ENCODE measurements around the gene C19orf85.

C19orf85 gene

DNA sequence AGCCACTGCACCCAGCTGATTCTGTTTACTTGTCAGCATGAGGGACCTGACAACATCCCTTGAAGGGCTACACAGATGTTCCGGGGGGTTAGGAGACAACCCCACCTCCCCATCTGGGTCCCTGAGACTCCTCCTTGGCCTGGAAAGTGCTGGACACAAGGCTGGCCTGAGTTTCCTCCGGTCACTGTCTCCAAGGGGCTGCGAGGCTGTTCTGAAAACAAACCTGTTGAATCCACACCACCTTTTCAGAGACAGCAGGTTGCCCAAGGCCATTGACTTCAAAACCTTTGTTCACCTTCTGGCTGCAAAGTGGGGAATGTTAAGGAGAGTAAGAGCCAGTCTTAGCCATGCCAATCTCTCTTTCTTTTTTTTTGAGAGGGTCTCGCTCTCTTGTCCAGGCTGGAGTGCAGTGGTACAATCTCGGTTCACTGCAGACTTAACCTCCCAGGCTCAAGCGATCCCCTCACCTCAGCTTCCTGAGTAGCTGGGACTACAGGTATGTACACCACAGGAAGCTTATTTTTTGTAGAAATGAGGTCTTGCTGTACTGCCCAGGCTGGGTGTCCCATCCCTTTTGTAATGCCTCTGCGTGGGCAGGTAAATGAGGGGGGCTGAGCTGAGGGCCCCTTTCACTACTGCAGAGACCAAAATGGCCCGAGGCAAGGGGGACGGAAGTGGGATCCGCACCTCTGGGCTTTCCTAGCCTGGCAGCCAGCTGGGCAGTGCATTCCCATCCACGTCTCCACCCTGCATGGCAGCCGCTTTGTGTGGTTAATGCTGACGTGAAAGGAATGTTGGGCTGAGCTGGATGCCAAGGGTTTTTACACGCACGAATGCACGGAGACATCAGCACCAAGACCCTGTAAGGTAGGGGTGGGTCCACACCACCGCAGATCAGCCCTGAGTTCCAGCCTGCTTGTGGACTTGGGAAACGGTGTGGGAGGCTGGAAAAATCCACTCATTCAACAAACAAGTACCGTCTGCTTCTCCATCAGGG, 10.0 kb upstream of the C19orf85 start:
- peak; percentile 34 for DNase-seq

DNA sequence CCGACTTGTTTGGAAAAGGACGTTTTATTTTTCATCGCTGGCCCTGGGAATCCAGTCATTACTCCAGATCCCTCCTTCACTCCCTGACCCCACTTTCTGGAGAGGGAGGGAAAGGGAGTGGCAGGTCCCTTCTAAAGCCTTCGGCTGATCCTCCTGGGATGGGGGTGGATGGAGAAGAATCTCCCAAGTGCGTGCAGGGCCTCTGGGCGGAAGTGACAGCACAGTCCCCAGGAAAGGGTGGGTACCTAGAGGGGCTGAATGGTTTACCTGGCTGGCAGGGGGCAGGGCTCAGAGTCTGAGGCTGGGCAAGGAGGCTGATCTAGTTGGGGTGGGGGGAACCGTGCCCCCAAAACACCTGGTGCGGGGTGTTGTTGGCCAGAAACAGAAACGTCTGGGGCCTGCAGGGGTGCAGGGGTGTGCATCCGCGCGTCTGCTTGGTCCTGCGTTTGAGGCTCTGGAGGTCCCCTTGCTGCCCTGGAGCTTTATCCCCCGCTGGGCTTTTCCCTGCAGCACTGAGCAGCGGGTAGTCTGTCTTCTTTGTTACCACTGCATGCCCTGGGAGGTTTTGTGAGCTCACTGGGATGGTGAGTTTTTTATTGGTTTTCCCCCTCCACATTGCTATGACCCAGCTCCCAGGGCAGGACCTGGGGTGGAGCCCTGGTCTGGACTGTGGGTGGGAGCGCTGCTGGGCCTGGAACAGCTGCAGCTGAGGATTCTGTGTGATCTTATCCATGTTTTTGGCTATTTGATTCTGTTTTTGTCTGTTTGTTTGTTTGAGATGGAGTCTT, 8.9 kb upstream of the C19orf85 start:
- DNase-seq: peak; percentile 33

DNA sequence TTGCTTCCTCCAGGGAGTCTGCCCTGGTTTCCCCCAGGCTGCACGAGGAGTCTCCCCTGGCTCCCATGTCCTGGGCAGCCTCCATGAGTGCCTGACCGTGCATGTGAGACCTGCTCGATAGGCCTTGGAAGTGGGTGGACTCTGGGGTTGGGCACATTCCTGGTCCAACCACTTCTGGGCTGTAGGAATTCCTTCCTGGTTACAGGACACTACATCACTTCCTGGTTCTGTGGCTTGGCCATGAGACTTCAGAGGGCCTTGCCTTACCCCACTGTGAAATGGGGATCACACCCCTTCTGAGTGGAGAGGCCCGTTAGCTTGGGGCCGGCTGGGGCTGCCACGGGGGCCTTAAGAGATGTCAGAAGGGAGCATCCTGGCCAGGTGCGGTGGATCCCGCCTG, 7.9 kb upstream of the C19orf85 start:
- DNase-seq: no peak

DNA sequence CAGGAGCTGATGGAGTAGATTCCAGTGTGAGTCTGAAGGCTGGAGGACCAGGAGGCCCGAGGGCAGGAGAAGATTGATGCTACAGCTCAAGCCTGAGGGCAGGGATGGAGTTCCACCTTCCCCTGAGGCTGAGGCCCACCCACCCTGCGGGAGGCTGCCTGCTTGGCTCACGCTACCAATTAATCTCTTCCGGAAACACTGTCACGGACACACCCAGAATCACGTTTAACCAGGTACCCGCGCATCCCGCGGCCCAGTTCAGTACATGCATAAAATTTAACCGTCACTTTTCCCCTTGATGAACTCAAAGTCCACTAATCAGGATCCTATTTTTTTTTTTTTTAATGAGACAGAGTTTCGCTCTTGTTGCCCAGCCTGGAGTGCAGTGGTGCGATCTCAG, 6.7 kb upstream of the C19orf85 start:
- DNase-seq: peak; percentile 63

DNA sequence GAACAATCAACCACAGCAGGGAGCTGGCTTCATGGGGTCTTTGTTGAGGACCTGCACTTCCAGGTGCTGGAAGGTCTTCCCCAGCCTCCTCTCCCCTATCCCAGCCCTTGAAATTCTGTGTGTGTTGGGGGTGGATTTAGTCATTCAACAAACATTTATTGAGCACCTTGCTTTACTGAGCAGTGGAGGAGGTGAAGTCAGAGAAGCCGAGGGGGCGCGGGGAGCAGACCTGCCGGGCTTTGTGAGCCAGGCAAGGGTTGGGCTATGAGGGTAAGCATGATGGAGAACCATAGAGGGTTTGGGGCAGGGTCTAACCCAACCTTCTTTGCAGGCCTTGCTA, 3.5 kb upstream of the C19orf85 start:
- no peak for DNase-seq

DNA sequence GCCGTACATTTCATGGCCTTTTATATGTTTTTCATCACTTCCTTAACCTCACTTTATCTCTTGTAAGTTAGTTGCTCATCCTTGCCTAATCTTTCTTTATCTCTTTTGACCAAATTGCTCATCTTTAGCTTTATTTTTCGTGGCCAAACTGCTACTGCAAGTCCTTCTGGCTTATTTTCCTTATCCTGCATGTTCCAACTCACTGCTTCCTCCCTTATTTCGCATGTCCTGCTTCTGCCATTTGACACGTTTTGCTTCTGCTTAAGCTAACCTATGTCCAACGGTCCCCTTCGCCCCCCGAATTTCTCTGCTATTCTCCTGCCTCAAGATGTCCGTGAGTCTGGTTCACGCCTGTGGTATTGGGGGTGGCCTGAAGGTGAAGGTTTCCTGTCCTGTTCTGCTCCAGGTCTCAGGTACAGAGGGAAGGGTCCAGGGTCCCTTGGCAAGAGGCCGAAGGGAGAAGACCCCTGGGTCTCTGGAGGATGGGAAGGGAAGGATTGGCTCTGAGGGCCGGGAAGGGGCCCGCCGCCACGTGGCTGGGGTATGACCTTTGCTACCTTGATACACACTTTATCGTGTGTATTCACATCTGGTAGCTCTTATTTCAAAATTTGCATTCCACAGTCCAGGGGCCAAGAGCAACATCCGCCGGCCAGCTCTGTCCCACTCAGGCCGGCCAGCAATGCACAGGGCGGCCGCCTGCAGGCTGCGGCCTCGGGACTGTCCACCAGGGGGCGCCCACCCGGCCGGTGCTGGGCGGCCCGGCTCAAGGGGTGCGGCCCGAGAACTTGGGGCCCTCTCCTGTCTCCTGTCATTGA, 2.9 kb upstream of the C19orf85 start:
- peak; percentile 43 for DNase-seq

DNA sequence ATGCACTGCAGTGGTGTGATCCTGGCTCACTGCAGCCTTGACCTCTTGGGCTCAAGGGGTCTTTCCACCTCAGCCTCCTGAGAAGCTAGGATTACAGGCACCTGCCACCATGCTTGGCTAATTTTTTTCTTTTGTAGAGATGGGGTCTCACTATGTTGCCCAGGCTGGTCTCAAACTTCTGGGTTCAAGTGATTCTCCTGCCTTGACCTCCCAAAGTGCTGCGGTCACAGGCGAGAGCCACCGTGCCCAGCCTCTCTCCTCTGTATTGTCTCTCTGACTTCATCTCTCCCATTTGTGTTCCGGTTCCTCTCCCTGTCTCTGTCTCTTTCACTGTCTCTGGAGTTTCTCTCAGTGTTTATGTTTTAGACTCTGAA, 1.7 kb upstream of the C19orf85 start:
- DNase-seq: no peak

DNA sequence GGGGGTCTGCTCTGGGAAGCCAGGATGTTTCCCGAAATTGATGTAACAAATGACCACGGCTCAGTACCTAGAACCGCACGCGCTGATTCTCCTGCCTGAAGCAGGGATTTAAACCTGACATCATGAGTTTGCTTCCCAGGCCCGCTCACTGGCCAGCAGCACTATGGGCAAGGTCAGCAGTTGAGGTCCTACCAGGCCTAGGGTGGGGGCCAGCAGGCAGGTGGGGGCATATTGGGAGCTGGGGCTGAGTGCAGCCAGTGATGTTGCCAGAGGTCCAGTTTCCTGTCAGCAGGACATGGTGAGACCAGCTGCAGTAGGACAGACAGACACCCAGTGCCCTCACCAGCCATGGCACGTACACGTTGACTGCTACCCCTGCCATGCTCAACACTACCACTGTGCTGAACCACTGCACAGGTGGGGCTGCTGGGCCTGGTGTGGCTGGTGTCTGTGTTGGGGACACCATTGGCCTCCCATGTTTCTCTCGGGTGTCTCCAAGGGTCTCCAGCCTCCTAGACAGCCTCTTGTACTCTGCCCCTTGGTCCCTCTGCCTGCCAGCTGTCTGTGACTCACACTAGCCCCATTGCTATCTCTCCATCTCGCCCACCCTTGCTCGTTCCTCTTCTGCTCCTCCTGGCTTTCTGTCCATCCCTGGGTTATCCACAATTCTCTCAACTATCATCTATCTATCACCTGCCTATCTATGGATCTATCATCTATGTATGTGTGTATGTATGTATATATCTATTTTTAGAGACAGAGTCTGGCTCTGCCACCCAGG, 1.1 kb upstream of the C19orf85 start:
- no peak for DNase-seq

DNA sequence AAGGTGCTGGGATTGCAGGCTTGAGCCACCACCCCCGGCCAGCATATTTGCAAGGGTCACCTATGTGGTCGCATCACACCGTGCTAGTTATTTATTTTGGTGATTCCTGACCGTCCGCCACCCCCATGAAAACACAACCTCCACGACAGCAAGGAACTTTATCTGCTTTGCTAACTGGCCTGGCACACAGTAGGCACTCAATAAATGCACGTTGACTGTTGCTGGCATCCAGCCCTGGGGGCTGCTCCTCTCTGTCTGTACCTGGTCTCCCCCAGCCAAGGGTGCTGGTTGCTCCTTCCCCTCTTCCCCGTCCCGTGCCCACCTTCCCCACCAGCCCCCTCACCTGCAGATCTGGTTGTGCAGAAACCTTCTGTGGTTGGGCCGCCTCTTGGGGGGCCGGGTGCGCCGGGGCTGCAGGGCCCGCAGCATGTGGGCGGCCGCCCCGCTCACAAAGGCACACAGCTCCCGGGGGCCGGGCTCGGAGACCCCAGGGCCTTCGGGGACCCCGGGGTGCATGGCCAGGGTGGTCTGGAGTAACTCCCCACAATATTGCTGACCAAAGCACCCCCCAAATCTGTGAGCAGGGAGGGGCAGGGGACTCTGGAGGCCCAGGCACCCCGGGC, 401 bp downstream of the C19orf85 start:
- DNase-seq: no peak

DNA sequence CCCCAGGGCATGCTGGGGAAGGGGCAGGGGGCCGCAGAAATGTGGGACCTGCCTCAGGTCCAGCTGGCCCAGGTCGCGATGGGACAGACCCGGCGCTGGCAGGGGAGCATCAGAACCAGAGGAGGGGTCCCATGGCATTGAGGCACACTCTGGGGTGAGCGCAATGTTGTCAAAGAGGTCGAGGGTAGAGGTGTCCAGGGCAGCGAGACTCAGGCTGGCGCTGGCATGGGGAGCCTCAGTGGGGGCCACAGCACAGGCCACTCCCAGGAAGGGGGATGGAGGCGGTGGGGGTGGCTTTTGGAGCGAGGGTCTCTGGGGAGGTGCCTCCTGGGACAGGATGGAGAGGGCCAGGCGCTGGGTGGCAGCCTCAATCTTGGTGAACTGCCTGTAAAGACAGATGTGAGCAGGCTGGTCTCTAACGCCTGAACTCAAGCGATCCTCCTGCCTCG, 944 bp downstream of the C19orf85 start:
- DNase-seq: no peak

DNA sequence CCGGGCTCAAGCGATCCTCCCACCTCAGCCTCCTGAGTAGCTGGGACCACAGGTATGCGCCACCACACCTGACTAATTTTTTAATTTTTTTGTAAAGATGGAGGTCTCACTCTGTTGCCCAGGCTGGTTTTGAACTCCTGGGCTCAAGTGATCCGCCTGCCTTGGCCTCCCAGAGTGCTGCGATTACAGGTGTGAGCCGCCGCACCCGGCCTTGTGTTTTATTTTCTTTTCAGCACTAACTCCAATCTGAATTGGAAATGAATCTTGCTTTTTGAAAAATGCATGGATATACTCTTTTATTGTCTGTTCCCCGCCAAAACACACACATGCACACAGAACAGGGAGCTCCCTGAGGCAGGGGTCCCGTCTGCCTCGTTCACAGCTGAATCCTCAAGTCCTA, 1.8 kb downstream of the C19orf85 start:
- no peak for DNase-seq

DNA sequence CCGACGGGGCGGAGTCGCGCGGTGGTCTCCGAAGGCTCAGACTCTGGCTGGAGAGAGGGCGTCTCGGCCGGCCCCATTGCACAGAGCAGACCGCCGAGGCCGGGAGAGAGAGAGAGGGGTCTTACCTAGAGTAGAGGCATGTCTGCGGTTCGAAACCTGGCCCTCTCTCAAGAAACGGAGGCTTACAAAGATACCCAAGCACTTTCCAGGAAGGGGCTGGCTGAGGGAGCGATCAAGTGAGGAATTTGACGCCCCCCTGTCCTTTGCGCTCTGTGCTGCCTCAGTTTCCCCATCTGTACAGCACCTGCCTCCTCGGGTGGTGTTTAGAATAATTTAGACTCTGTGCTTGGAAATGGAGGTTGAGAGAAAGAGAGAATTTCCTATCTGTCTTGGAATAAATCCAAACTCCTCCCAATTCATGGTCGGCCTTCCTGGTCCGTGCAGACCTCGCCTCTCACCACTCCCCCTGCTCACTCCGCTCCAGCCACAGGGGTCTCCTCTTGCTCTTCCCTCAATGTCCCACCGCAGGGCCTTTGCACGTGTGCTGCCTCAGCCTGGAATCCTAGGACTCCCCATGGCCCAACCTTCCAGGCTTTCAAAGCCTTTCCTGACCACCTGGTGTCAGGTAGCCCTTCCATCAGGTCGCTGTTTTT, 2.5 kb downstream of the C19orf85 start:
- peak; percentile 70 for DNase-seq

DNA sequence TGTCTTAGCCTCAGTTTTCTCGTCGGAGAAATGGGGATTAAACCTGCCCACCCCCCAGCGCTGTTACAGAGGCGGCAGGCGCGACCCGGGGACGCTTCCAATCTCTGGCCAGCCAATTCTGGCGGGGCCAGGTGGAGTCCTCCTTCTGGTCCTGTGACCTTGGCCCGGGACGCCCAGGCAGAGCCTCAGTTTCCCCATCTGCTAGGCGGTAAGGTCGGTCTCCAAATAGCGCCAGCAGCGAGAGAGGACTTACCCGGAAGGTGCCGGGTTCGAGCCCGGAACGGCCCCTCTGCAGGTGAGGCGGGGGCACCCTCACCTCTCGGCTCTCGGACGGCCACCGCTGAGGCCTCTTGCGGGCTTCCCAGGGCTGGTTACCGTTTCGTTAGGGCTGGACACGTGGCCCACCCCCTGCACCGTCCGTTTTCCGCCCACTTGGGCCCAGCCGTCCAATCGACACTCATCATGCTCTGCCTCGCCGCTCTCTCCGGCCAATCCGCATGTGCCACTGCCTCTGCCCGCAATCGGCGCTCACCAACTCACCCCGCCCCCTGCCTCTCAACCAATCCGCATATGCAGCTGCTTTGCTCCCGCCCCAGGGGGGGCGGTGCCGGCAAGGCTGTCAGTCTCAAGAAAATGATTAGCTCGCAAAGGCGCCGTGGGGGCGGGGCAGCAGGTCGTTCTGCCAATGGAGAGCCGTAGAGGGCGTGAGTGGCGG, 3.1 kb downstream of the C19orf85 start, which contains the start of gene ISOC2:
Gene ISOC2 (minus strand): TSS at position 384 of the 715 bp plus-strand sequence. CDS start 5,156 bp downstream, outside the sequence.
- DNase-seq: peak; percentile 100

DNA sequence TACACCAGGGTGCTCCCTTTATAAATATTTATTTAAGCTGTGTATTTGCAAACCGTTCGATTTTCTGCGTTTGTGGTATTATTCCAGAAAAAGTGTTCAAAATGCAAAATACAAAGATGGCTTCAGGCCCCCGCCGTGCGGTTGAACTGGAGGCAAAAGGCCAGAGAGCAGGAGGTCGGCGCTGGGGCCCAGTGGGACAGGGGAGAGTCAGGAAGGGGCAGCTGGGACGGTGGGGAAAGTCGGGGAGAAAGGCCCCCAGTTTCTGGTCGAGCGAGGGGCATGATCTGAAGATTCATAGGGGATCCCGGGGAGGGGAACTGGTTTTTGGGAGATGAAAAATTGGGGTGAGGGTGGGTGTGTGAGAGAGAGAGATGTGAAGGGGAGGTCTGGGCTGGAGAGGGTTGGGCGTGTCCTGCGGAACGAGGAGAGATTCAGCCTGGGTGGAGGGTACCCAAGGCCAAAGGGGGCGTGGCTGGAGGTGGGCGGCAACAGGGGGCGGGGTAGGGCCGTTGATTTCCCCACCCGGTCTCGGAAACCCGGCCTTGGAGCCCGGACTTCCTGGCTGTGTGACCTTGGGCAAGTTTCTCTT, 3.8 kb downstream of the C19orf85 start:
- peak; percentile 86 for DNase-seq

DNA sequence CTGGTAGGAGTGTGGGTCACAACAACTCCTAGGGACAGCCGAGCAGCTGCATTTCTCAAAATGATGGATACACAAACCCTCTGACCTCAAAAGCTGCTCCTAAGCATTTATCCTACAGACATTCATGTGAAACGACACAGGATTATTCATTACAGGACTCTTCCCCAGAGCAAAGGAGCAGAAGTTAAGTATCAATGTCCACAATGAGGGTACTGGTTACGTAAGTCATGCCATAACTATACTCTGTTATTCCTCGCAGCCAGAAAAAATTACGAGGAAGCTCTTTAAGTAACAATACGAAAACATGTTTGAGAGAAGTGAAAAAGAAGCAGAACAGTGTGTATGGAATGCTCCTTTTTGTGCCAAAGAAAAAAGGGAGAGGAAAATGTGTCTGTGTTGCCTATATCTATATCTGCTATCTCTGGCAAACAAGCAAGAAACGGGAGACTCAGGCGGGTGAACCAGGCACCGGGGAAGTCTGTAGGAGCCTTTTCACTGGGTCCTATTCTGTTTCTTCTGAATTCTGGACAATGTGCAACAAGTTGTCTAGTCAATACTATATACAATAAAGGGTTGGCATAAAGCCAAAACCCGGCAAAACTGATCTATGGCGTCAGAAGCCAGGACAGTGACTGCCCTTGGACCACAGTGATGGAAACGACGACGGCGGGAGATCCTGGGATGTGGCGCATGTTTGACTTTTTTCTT, 4.4 kb downstream of the C19orf85 start:
- peak; percentile 48 for DNase-seq

DNA sequence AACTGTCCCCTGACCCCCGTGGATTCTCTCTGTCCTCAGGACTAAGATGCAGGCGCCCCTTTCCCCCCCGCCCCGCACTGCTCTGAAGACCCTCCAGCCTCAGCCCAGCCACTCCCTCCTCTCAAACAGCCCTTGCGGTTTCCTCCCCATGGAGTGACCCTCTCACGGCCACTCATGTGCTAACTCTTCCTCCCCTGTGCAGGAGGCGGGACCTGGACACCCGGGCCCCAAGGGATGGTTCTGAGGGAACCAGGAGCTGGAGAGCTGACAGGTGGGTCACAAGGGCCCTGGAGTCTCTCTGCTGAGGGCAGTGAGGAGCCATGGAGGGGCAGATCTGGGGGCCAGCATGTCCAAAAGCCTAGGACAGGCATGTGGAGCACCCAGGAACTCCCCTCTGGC, 5.0 kb downstream of the C19orf85 start:
- no peak for DNase-seq

DNA sequence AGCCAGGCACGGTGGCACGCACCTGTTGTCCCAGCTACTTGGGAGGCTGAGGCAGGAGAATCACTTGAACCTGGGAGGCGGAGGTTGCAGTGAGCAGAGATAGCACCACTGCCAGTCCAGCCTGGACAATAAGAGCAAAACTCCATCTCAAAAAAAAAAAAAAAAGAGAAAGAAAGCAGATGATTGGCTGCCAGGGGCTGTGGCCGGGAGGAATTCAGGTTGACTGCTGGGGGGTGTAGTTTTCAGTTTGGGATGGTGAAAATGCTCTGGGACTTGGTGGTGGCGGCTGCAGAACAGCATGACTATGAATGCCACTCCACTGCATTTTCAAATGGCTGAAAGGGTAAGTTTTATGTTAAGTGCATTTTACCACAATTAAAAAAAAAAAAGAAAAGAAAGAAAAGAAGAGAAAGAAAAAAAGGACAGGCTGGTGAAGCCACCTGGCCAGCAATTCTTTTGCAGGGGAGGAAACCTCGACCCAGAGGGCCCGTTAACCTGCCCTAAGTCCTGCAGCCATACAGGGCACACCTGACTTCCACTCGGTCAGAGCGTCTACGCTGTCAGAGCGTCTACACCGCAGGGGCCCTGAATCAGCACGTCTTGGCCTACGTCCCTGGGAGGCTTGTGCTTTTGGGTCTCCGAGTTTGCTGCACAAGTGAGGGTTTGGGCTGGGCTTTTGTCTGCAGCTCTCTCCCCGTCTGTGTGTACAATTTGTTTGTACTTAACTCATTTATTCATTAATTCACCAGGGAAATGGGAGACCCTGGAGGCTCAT, 6.7 kb downstream of the C19orf85 start:
- DNase-seq: peak; percentile 71

DNA sequence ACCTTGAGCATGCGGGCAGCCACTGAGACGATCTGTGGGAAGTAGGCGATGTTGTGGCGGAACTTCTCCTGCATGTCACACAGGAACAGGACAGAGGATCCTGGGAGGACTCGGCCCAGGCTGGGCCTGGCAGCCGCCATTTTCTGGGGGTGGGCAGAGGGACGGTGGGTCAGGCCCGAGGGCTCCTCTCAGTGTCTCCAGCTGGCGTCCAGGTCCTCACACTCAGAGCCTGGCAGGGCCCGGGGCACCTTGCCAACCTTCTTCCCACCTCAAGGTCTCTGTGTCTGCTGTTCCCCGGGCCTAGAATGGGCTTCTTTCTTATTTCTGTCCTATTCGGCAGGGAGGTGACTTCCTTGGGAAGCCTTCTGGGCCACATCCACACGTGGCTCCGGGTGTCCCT, 8.2 kb downstream of the C19orf85 start:
- DNase-seq: no peak
